BJ (cell line): Measurements from ENCODE around the gene ALDH8A1. TPM values are rescaled to one million over a fixed set of nuclear protein-coding genes. Genes with fewer than 3 reads are reported as not detected.
"Not testable (repeated sequence)": the region's sequence is repeated elsewhere in the genome, so short reads cannot be mapped to it uniquely, and the experiment has no call there.

Source experiments
- CTCF ChIA-PET: fragments of 350-600 bp; formaldehyde crosslinking; extraction: SDS; loops from one replicate; lab custom pipeline; 2021; ENCODE audit warnings: antibody characterized with exemption, inconsistent platforms; lab: Yijun Ruan, JAX
- POLR2A ChIA-PET: fragments of 300-600 bp; sonication (Branson Sonifier 250); formaldehyde crosslinking; extraction: SDS; loops from one replicate; lab custom pipeline; 2021; ENCODE audit warnings: antibody characterized with exemption; lab: Charles Lee
- DNase-seq: peaks from one replicate; pipeline ENCODE4 v3.0.0-alpha.2; 2011; ENCODE audit warnings: low read depth
- H3K27me3 ChIP-seq: 2 replicates; pipeline ENCODE4 v1.6.0; 2011; ENCODE audit warnings: low read length; ENCODE audit not compliant: control insufficient read depth, insufficient read depth
- H3K36me3 ChIP-seq: 2 replicates; pipeline ENCODE4 v1.5.1; 2011; ENCODE audit warnings: low read length; ENCODE audit not compliant: control insufficient read depth, insufficient read depth
- H3K4me3 ChIP-seq: 2 replicates; pipeline ENCODE4 v1.5.1; 2011; ENCODE audit warnings: low read depth, mild to moderate bottlenecking, control low read depth, low read length
- polyA plus RNA-seq: library from polyadenylated mRNA; depleted of rRNA; stranded (reverse); fragments of >200 nt; gene quantifications from 2 replicates; pipeline ENCODE4 v1.2.3, GENCODE V29; 2011
- TF ChIP-seq, protein P1 (sequence below): IDR thresholded peaks from 2 replicates; pipeline ENCODE4 v1.5.1; 2011; ENCODE audit warnings: low read depth, mild to moderate bottlenecking, control low read depth, inconsistent platforms, low read length, moderate library complexity; ENCODE audit not compliant: insufficient read depth

Gene ALDH8A1
- polyA plus RNA-seq, 1 experiment = 0.50 TPM

- POLR2A ChIA-PET = no interaction called here
- DNase-seq = no peak
- Histone ChIP-seq H3K4me3 (no peak overlapping the region), H3K27me3 (no peaks in the 10 kb centered on the region), H3K36me3 (no peaks in the 10 kb centered on the region)
- TF ChIP-seq, protein P1, sequence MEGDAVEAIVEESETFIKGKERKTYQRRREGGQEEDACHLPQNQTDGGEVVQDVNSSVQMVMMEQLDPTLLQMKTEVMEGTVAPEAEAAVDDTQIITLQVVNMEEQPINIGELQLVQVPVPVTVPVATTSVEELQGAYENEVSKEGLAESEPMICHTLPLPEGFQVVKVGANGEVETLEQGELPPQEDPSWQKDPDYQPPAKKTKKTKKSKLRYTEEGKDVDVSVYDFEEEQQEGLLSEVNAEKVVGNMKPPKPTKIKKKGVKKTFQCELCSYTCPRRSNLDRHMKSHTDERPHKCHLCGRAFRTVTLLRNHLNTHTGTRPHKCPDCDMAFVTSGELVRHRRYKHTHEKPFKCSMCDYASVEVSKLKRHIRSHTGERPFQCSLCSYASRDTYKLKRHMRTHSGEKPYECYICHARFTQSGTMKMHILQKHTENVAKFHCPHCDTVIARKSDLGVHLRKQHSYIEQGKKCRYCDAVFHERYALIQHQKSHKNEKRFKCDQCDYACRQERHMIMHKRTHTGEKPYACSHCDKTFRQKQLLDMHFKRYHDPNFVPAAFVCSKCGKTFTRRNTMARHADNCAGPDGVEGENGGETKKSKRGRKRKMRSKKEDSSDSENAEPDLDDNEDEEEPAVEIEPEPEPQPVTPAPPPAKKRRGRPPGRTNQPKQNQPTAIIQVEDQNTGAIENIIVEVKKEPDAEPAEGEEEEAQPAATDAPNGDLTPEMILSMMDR = no peak
- CTCF ChIA-PET = interaction anchor here (1.0 to 1.3 kb wide), 2 partner anchors 8 to 16 kb away, joined by 3 to 4 read pairs; no protein-coding TSS in a partner anchor
These were observed 51.3 kb downstream of the ALDH8A1 start for GRCh38 chr6:134898575-134898974.

DNA sequence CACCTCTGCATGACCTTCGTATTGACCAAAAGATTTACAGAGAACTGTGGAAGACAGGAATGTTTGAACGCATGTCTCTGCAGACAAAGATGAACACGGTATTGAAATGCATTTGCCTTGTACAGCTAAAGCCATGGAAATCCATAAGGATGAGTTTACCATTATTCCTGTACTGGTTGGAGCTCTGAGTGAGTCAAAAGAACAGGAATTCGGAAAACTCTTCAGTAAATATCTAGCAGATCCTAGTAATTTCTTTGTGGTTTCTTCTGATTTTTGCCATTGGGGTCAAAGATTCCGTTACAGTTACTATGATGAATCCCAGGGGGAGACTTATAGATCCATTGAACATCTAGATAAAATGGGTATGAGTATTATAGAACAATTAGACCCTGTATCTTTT is 51.7 kb downstream of the ALDH8A1 start:
- CTCF ChIA-PET = interaction anchor here (1.0 to 1.3 kb wide), 2 partner anchors 8 to 16 kb away, joined by 3 to 4 read pairs; no protein-coding TSS in a partner anchor
- DNase-seq, H3K27me3 ChIP-seq, POLR2A ChIA-PET, H3K36me3 ChIP-seq, H3K4me3 ChIP-seq: not testable (repeated sequence)

- TF ChIP-seq, protein P1 = no peak
- ChIA-PET POLR2A (interaction anchor here (0.5 kb wide), 1 partner anchor 44 kb away, joined by 3 read pairs; no protein-coding TSS in a partner anchor), CTCF (interaction anchor here (0.7 to 2.2 kb wide), 2 partner anchors 13 to 22 kb away, joined by 3 to 6 read pairs; no protein-coding TSS in a partner anchor)
- no peaks in the 10 kb centered on the region for H3K27me3 ChIP-seq
- no peak for DNase-seq
- H3K4me3 ChIP-seq = no peak overlapping the region
- H3K36me3 ChIP-seq = no peaks in the 10 kb centered on the region
These were observed 53.0 kb downstream of the ALDH8A1 start for GRCh38 chr6:134896910-134897309.

DNA sequence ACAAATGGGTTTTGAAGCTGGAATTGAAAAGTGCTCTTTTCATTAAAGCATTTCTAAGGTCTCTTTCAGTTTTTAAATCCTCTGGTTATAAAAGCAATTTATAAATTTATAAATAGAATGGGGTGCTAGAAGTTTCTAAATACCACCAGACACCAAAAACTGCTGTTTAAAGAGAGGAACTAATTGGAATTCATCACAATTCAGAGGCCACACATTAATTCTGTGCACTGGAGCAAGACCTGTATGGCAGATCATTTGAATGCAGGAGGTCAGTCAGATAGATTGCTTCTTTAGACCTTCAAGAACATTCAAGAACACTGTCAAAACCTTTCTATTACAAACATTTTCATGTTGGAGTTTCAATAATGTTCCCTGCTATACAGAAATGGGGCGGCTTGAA is 55.1 kb downstream of the ALDH8A1 start:
- Histone ChIP-seq H3K4me3 (no peak overlapping the region), H3K27me3 (no peaks in the 10 kb centered on the region), H3K36me3 (no peaks in the 10 kb centered on the region)
- POLR2A ChIA-PET = no interaction called here
- no peak for DNase-seq
- CTCF ChIA-PET = interaction anchor here (0.7 to 2.2 kb wide), 3 partner anchors 11 to 15 kb away, joined by 3 to 9 read pairs (median 6); no protein-coding TSS in a partner anchor
- TF ChIP-seq, protein P1 = no peak

GRCh38 chr6:134892362-134892761 is 57.5 kb downstream of the ALDH8A1 start:
- no peak overlapping the region for H3K4me3 ChIP-seq
- POLR2A ChIA-PET = no interaction called here
- CTCF ChIA-PET = interaction anchor here (1.0 kb wide), 1 partner anchor 17 kb away, joined by 3 read pairs; no protein-coding TSS in a partner anchor
- H3K36me3 ChIP-seq = no peaks in the 10 kb centered on the region
- DNase-seq = no peak
- TF ChIP-seq, protein P1 = no peak
- no peaks in the 10 kb centered on the region for H3K27me3 ChIP-seq

GRCh38 chr6:134891633-134892032 is 58.3 kb downstream of the ALDH8A1 start:
- CTCF ChIA-PET = interaction anchor here (1.0 kb wide), 1 partner anchor 17 kb away, joined by 3 read pairs; no protein-coding TSS in a partner anchor

More at GRCh38 chr6:134891633-134892032, 58.3 kb downstream of the ALDH8A1 start:
- H3K27me3 ChIP-seq = no peaks in the 10 kb centered on the region
- H3K36me3 ChIP-seq = no peaks in the 10 kb centered on the region
- POLR2A ChIA-PET = no interaction called here
- no peak overlapping the region for H3K4me3 ChIP-seq
- DNase-seq = no peak
- TF ChIP-seq, protein P1 = no peak
